Measurements from ENCODE around the gene NAA40.
A peak's percentile ranks its signal among the peaks of the same experiment; 100 is the strongest.

Gene NAA40

GRCh38 chr11:63998558-63999348 is 60.0 kb downstream of the NAA40 start:
- no peak overlapping the region for H3K9ac ChIP-seq (ENCODE audit: low read depth in 1 of 2, low read length in 2 of 2)
- no peak overlapping the region for H3K27ac ChIP-seq (ENCODE audit: low read depth, low read length)
- H3K4me1 ChIP-seq (ENCODE audit: control insufficient read depth in 1 of 2, insufficient read depth in 2 of 2, low read length in 2 of 2): peaks cover 0 to 10% of the 10 kb centered on the region in 2 donors
- H3K4me3 ChIP-seq (ENCODE audit: low read depth in 1 of 2, low read length in 2 of 2): no peak overlapping the region
- no peaks in the 10 kb centered on the region for H3K27me3 ChIP-seq (ENCODE audit: control insufficient read depth in 1 of 2, insufficient read depth in 2 of 2, low read length in 2 of 2)
- H3K9me3 ChIP-seq (ENCODE audit: control insufficient read depth in 1 of 2, low read length in 2 of 2): no peaks in the 10 kb centered on the region
- peaks cover 8 to 41% of the 10 kb centered on the region in 2 donors for H3K36me3 ChIP-seq (ENCODE audit: control insufficient read depth in 1 of 2, insufficient read depth in 2 of 2, low read length in 2 of 2)

GRCh38 chr11:63999349-64000025 is 60.7 kb downstream of the NAA40 start:
- H3K9me3 ChIP-seq (ENCODE audit: control insufficient read depth in 1 of 2, low read length in 2 of 2): no peaks in the 10 kb centered on the region
- no peaks in the 10 kb centered on the region for H3K27me3 ChIP-seq (ENCODE audit: control insufficient read depth in 1 of 2, insufficient read depth in 2 of 2, low read length in 2 of 2)
- peaks cover 0 to 10% of the 10 kb centered on the region in 2 donors for H3K4me1 ChIP-seq (ENCODE audit: control insufficient read depth in 1 of 2, insufficient read depth in 2 of 2, low read length in 2 of 2)
- peaks cover 8 to 37% of the 10 kb centered on the region in 2 donors for H3K36me3 ChIP-seq (ENCODE audit: control insufficient read depth in 1 of 2, insufficient read depth in 2 of 2, low read length in 2 of 2)
- H3K27ac ChIP-seq (ENCODE audit: low read depth, low read length): no peak overlapping the region
- H3K4me3 ChIP-seq (ENCODE audit: low read depth in 1 of 2, low read length in 2 of 2): peak overlapping the region; percentile 15 to 16
- H3K9ac ChIP-seq (ENCODE audit: low read depth in 1 of 2, low read length in 2 of 2): no peak overlapping the region

GRCh38 chr11:64000026-64000739 is 61.4 kb downstream of the NAA40 start:
- H3K4me1 ChIP-seq (ENCODE audit: control insufficient read depth in 1 of 2, insufficient read depth in 2 of 2, low read length in 2 of 2): peaks cover 0 to 10% of the 10 kb centered on the region in 2 donors
- H3K9me3 ChIP-seq (ENCODE audit: control insufficient read depth in 1 of 2, low read length in 2 of 2): no peaks in the 10 kb centered on the region
- H3K27me3 ChIP-seq (ENCODE audit: control insufficient read depth in 1 of 2, insufficient read depth in 2 of 2, low read length in 2 of 2): no peaks in the 10 kb centered on the region
- no peak overlapping the region for H3K27ac ChIP-seq (ENCODE audit: low read depth, low read length)
- no peak overlapping the region for H3K9ac ChIP-seq (ENCODE audit: low read depth in 1 of 2, low read length in 2 of 2)
- H3K4me3 ChIP-seq (ENCODE audit: low read depth in 1 of 2, low read length in 2 of 2): peak overlapping the region; percentile 29 to 45
- H3K36me3 ChIP-seq (ENCODE audit: control insufficient read depth in 1 of 2, insufficient read depth in 2 of 2, low read length in 2 of 2): peaks cover 8 to 30% of the 10 kb centered on the region in 2 donors

GRCh38 chr11:64000740-64001483 is 62.1 kb downstream of the NAA40 start:
- H3K27ac ChIP-seq (ENCODE audit: low read depth, low read length): no peak overlapping the region
- H3K4me3 ChIP-seq (ENCODE audit: low read depth in 1 of 2, low read length in 2 of 2): peak overlapping the region; percentile 29 to 45
- no peak overlapping the region for H3K9ac ChIP-seq (ENCODE audit: low read depth in 1 of 2, low read length in 2 of 2)
- H3K27me3 ChIP-seq (ENCODE audit: control insufficient read depth in 1 of 2, insufficient read depth in 2 of 2, low read length in 2 of 2): peaks cover 0 to 4% of the 10 kb centered on the region in 2 donors
- no peaks in the 10 kb centered on the region for H3K9me3 ChIP-seq (ENCODE audit: control insufficient read depth in 1 of 2, low read length in 2 of 2)
- H3K36me3 ChIP-seq (ENCODE audit: control insufficient read depth in 1 of 2, insufficient read depth in 2 of 2, low read length in 2 of 2): peaks cover 8 to 22% of the 10 kb centered on the region in 2 donors
- H3K4me1 ChIP-seq (ENCODE audit: control insufficient read depth in 1 of 2, insufficient read depth in 2 of 2, low read length in 2 of 2): peaks cover 0 to 10% of the 10 kb centered on the region in 2 donors

GRCh38 chr11:64001484-64002420 is 63.0 kb downstream of the NAA40 start:
- Histone ChIP-seq H3K9ac (ENCODE audit: low read depth in 1 of 2, low read length in 2 of 2) (no peak overlapping the region), H3K4me3 (ENCODE audit: low read depth in 1 of 2, low read length in 2 of 2) (no peak overlapping the region), H3K27me3 (ENCODE audit: control insufficient read depth in 1 of 2, insufficient read depth in 2 of 2, low read length in 2 of 2) (peaks cover 4% of the 10 kb centered on the region in 2 donors), H3K4me1 (ENCODE audit: control insufficient read depth in 1 of 2, insufficient read depth in 2 of 2, low read length in 2 of 2) (peaks cover 2 to 10% of the 10 kb centered on the region in 2 donors), H3K9me3 (ENCODE audit: control insufficient read depth in 1 of 2, low read length in 2 of 2) (no peaks in the 10 kb centered on the region), H3K27ac (ENCODE audit: low read depth, low read length) (no peak overlapping the region), H3K36me3 (ENCODE audit: control insufficient read depth in 1 of 2, insufficient read depth in 2 of 2, low read length in 2 of 2) (peaks cover 6 to 15% of the 10 kb centered on the region in 2 donors)

- no peak overlapping the region for H3K9ac ChIP-seq (ENCODE audit: low read depth in 1 of 2, low read length in 2 of 2)
- peaks cover 4 to 7% of the 10 kb centered on the region in 2 donors for H3K27me3 ChIP-seq (ENCODE audit: control insufficient read depth in 1 of 2, insufficient read depth in 2 of 2, low read length in 2 of 2)
- H3K27ac ChIP-seq (ENCODE audit: low read depth, low read length): peak overlapping the region; percentile 42
- H3K9me3 ChIP-seq (ENCODE audit: control insufficient read depth in 1 of 2, low read length in 2 of 2): no peaks in the 10 kb centered on the region
- peaks cover 10 to 18% of the 10 kb centered on the region in 2 donors for H3K4me1 ChIP-seq (ENCODE audit: control insufficient read depth in 1 of 2, insufficient read depth in 2 of 2, low read length in 2 of 2)
- H3K4me3 ChIP-seq (ENCODE audit: low read depth in 1 of 2, low read length in 2 of 2): no peak overlapping the region
- no peaks in the 10 kb centered on the region for H3K36me3 ChIP-seq (ENCODE audit: control insufficient read depth in 1 of 2, insufficient read depth in 2 of 2, low read length in 2 of 2)
Measured at GRCh38 chr11:64003807-64004589, 65.2 kb downstream of the NAA40 start.

- Histone ChIP-seq H3K9me3 (ENCODE audit: control insufficient read depth in 1 of 2, low read length in 2 of 2) (no peaks in the 10 kb centered on the region), H3K36me3 (ENCODE audit: control insufficient read depth in 1 of 2, insufficient read depth in 2 of 2, low read length in 2 of 2) (no peaks in the 10 kb centered on the region), H3K9ac (ENCODE audit: low read depth in 1 of 2, low read length in 2 of 2) (no peak overlapping the region), H3K27me3 (ENCODE audit: control insufficient read depth in 1 of 2, insufficient read depth in 2 of 2, low read length in 2 of 2) (peaks cover 4 to 7% of the 10 kb centered on the region in 2 donors), H3K27ac (ENCODE audit: low read depth, low read length) (no peak overlapping the region), H3K4me3 (ENCODE audit: low read depth in 1 of 2, low read length in 2 of 2) (no peak overlapping the region), H3K4me1 (ENCODE audit: control insufficient read depth in 1 of 2, insufficient read depth in 2 of 2, low read length in 2 of 2) (peaks cover 10 to 16% of the 10 kb centered on the region in 2 donors)
Measured at GRCh38 chr11:64004590-64004984, 65.8 kb downstream of the NAA40 start.

- no peak overlapping the region for H3K4me3 ChIP-seq (ENCODE audit: low read depth in 1 of 2, low read length in 2 of 2)
- peaks cover 4 to 7% of the 10 kb centered on the region in 2 donors for H3K27me3 ChIP-seq (ENCODE audit: control insufficient read depth in 1 of 2, insufficient read depth in 2 of 2, low read length in 2 of 2)
- no peak overlapping the region for H3K27ac ChIP-seq (ENCODE audit: low read depth, low read length)
- no peaks in the 10 kb centered on the region for H3K36me3 ChIP-seq (ENCODE audit: control insufficient read depth in 1 of 2, insufficient read depth in 2 of 2, low read length in 2 of 2)
- peaks cover 0 to 3% of the 10 kb centered on the region in 2 donors for H3K9me3 ChIP-seq (ENCODE audit: control insufficient read depth in 1 of 2, low read length in 2 of 2)
- H3K4me1 ChIP-seq (ENCODE audit: control insufficient read depth in 1 of 2, insufficient read depth in 2 of 2, low read length in 2 of 2): peaks cover 10 to 15% of the 10 kb centered on the region in 2 donors
- no peak overlapping the region for H3K9ac ChIP-seq (ENCODE audit: low read depth in 1 of 2, low read length in 2 of 2)
Measured at GRCh38 chr11:64005691-64006090, 66.9 kb downstream of the NAA40 start.
